ENCODE measurements around the gene ACBD5.
"Not testable (repeated sequence)": the region's sequence is repeated elsewhere in the genome, so short reads cannot be mapped to it uniquely, and the experiment has no call there.

DNA sequence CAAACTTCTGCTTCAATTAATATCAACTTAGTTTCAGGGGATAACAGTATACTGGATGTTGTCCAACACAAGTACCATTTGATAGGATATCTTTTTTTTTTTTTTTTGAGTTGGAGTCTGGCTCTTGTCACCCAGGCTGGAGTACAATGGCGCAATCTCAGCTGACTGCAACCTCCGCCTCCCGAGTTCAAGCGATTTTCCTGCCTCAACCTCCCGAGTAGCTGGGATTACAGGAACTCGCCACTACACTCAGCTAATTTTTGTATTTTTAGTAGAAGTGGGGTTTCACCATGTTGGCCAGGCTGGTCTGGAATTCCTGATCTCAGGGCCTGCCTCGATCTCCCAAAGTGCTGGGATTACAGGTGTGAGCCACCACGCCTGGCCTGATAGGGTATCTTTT is 3.1 kb downstream of the ACBD5 start:
- TF ChIP-seq CTCF, POLR2A (IDR thresholded peaks at IDR 0.05): not testable (repeated sequence)

Measured in body of pancreas (tissue), 4 donors.